HEK293T (cell line): ENCODE measurements around the gene STX18.

Source experiments
- BHLHE40 ChIP-seq: fragments of 450-650 bp; IDR thresholded peaks from 2 replicates; pipeline ENCODE4 v1.6.1; 2016; ENCODE audit warnings: mild to moderate bottlenecking, moderate library complexity, borderline replicate concordance
- CTBP1 ChIP-seq: fragments of 450-650 bp; IDR thresholded peaks from 2 replicates; pipeline ENCODE4 v1.6.1; 2016; ENCODE audit warnings: borderline replicate concordance
- SP1 ChIP-seq: fragments of 450-650 bp; IDR thresholded peaks from 2 replicates; pipeline ENCODE4 v1.6.1; 2017

DNA sequence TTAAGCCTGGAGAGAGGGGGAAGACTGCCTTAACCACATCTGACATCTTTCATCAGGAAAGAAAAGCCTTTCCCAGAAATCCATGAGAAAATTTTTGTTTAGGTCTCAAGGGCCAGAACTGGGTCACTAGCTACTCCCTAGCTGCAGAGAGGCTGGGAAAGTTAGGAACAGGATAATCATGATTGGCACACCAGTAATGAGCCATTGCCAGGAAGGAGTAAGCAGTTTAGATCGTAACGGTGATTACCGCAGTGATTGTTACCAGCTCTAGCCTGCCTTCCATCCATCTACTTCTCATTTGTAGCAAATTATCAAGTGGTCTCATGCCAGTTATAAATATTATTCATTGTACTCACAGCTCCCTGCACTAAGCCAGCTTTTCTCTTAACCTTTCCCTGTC lies 22.7 kb upstream of the STX18 start:
- TF ChIP-seq BHLHE40 (no peak), CTBP1 (no peak), SP1 (no peak)
